WERI-Rb-1 (cell line): Measurements from ENCODE around the gene ACTA2.

Experiments used
- DNase-seq: peaks from one replicate; pipeline ENCODE4 v3.0.0-alpha.2; 2020
- H3K27ac ChIP-seq: fragments of 250-450 bp; sonication (Bioruptor Pico); 2 replicates; pipeline ENCODE4 v1.5.1; 2020; ENCODE audit warnings: mild to moderate bottlenecking, moderate library complexity
- H3K27me3 ChIP-seq: fragments of 250-450 bp; sonication (Bioruptor Pico); 2 replicates; pipeline ENCODE4 v1.5.1; 2021; ENCODE audit warnings: mild to moderate bottlenecking, low read depth, moderate library complexity; ENCODE audit not compliant: insufficient read depth, severe bottlenecking
- H3K36me3 ChIP-seq: fragments of 250-450 bp; sonication (Bioruptor Pico); 2 replicates; pipeline ENCODE4 v1.5.1; 2020; ENCODE audit warnings: mild to moderate bottlenecking, moderate library complexity
- H3K4me3 ChIP-seq: 2 replicates; pipeline ENCODE4 v1.5.1; 2011; ENCODE audit warnings: low read depth, mild to moderate bottlenecking, control low read depth, low read length
- H3K9me3 ChIP-seq: fragments of 250-450 bp; sonication (Bioruptor Pico); 2 replicates; pipeline ENCODE4 v1.5.1; 2021; ENCODE audit warnings: mild to moderate bottlenecking, moderate library complexity; ENCODE audit not compliant: severe bottlenecking
- TF ChIP-seq, protein P1 (sequence below): IDR thresholded peaks from 2 replicates; pipeline ENCODE4 v1.5.1; 2011; ENCODE audit warnings: low read depth, mild to moderate bottlenecking, control low read depth, inconsistent platforms, low read length

The ACTA2 gene

GRCh38 chr10:88911851-88912250 lies 40.7 kb downstream of the ACTA2 start:
- no peak for DNase-seq
- Histone ChIP-seq H3K27ac (no peak overlapping the region), H3K4me3 (no peak overlapping the region), H3K9me3 (no peaks in the 10 kb centered on the region), H3K36me3 (no peaks in the 10 kb centered on the region), H3K27me3 (no peaks in the 10 kb centered on the region)
- TF ChIP-seq, protein P1, sequence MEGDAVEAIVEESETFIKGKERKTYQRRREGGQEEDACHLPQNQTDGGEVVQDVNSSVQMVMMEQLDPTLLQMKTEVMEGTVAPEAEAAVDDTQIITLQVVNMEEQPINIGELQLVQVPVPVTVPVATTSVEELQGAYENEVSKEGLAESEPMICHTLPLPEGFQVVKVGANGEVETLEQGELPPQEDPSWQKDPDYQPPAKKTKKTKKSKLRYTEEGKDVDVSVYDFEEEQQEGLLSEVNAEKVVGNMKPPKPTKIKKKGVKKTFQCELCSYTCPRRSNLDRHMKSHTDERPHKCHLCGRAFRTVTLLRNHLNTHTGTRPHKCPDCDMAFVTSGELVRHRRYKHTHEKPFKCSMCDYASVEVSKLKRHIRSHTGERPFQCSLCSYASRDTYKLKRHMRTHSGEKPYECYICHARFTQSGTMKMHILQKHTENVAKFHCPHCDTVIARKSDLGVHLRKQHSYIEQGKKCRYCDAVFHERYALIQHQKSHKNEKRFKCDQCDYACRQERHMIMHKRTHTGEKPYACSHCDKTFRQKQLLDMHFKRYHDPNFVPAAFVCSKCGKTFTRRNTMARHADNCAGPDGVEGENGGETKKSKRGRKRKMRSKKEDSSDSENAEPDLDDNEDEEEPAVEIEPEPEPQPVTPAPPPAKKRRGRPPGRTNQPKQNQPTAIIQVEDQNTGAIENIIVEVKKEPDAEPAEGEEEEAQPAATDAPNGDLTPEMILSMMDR, result no peak

GRCh38 chr10:88911116-88911515 lies 41.5 kb downstream of the ACTA2 start:
- no peaks in the 10 kb centered on the region for H3K36me3 ChIP-seq
- TF ChIP-seq, protein P1, result no peak

GRCh38 chr10:88908194-88908593 lies 44.4 kb downstream of the ACTA2 start:
- DNase-seq, result no peak
- H3K27me3 ChIP-seq, result no peaks in the 10 kb centered on the region
- no peaks in the 10 kb centered on the region for H3K9me3 ChIP-seq
- H3K36me3 ChIP-seq, result peaks cover 3% of the 10 kb centered on the region; the same call in 1 of the 2 replicates
- H3K27ac ChIP-seq, result no peak overlapping the region
- no peak overlapping the region for H3K4me3 ChIP-seq
- TF ChIP-seq, protein P1, result no peak

More at GRCh38 chr10:88911116-88911515, 41.5 kb downstream of the ACTA2 start:
- H3K4me3 ChIP-seq, result no peak overlapping the region
- no peaks in the 10 kb centered on the region for H3K9me3 ChIP-seq
- H3K27me3 ChIP-seq, result no peaks in the 10 kb centered on the region
- no peak for DNase-seq
- no peak overlapping the region for H3K27ac ChIP-seq

DNA sequence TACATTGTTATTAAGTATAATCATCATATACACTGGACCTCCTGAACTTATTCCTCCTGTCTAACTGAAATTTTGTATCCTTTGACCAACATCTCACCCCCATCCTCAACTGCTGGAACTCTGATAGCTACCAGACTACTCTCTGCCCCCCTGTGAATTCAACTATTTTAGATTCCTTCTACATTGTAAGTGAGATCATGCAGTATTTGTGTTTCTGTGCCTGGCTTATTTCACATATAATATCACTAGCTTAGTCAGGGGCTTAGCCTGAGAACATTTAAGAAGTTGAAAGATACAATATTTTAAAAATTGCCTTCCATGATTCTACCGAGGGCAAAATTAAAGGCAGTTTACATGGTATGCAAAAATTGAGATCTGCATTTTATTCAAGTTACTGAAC lies 45.7 kb downstream of the ACTA2 start:
- no peak for DNase-seq
- Histone ChIP-seq H3K36me3 (peaks cover 5% of the 10 kb centered on the region; the same call in 1 of the 2 replicates), H3K27ac (no peak overlapping the region), H3K4me3 (no peak overlapping the region), H3K9me3 (no peaks in the 10 kb centered on the region), H3K27me3 (no peaks in the 10 kb centered on the region)
- TF ChIP-seq, protein P1, result no peak

- H3K36me3 ChIP-seq, result peaks cover 9% of the 10 kb centered on the region
Measured at GRCh38 chr10:88903715-88904114, 48.9 kb downstream of the ACTA2 start.

More at GRCh38 chr10:88903715-88904114, 48.9 kb downstream of the ACTA2 start:
- Histone ChIP-seq H3K4me3 (no peak overlapping the region), H3K27me3 (no peaks in the 10 kb centered on the region), H3K9me3 (no peaks in the 10 kb centered on the region), H3K27ac (no peak overlapping the region)
- no peak for DNase-seq
- TF ChIP-seq, protein P1, result no peak
